Endothelial cell of umbilical vein (primary cell): ENCODE results near the gene BSDC1. TPM values are rescaled to one million over a fixed set of nuclear protein-coding genes. Genes with fewer than 3 reads are reported as not detected.

Source experiments
- BruUV-seq: library from RNA; stranded (reverse); fragments of 400-500 nt; replicated peaks from 2 replicates; lab custom pipeline; 2021; lab: Mats Ljungman, UMichigan
- CTCF ChIA-PET: fragments of 300-600, 350-600 bp; sonication (Branson Sonifier 250); formaldehyde crosslinking; loops from one replicate; lab custom pipeline; 2021; ENCODE audit warnings: antibody characterized with exemption, inconsistent platforms; lab: Charles Lee
- POLR2A ChIA-PET: fragments of 300-600, 350-600 bp; sonication (Branson Sonifier 250); formaldehyde crosslinking; loops from one replicate; lab custom pipeline; 2021; ENCODE audit warnings: antibody characterized with exemption, inconsistent platforms; lab: Charles Lee
- DNase-seq: peaks from one replicate; pipeline ENCODE4 v3.0.0-alpha.2; 2011; ENCODE audit warnings: low read depth, low spot score
- FAIRE-seq: peaks from 2 replicates; lab custom pipeline; 2011; peaks lifted over from hg19 to GRCh38; lab: Jason Lieb, UNC
- H2AFZ ChIP-seq: 2 replicates; pipeline ENCODE4 v1.6.0; 2012; ENCODE audit warnings: low read depth, low read length, control low read depth, inconsistent platforms
- H3K27ac ChIP-seq: 2 replicates; pipeline ENCODE4 v1.5.1; 2011; ENCODE audit warnings: low read depth, mild to moderate bottlenecking, control low read depth, low read length, moderate library complexity; ENCODE audit not compliant: insufficient read depth
- H3K27me3 ChIP-seq, 2 experiments: 2 replicates each; pipeline versions ENCODE4 v1.6.0 to v1.6.1; 2011; ENCODE audit warnings: low read length in 2 of 2, mixed read lengths in 1 of 2; ENCODE audit not compliant: control insufficient read depth in 2 of 2, insufficient read depth in 2 of 2
- H3K36me3 ChIP-seq, 2 experiments: 2 replicates in 1 of 2; 3 replicates in 1 of 2; pipeline ENCODE4 v1.5.1; 2011; ENCODE audit warnings: low read length in 2 of 2, mild to moderate bottlenecking in 1 of 2, moderate library complexity in 1 of 2; ENCODE audit not compliant: control insufficient read depth in 2 of 2, insufficient read depth in 2 of 2; ENCODE audit errors: extremely low read depth in 1 of 2
- H3K4me1 ChIP-seq: 3 replicates; pipeline ENCODE4 v1.5.1; 2011; ENCODE audit warnings: mild to moderate bottlenecking, low read length; ENCODE audit not compliant: control insufficient read depth, insufficient read depth; ENCODE audit errors: extremely low read depth
- H3K4me2 ChIP-seq: 2 replicates; pipeline ENCODE4 v1.6.1; 2011; ENCODE audit warnings: low read length, control low read depth, mixed read lengths; ENCODE audit not compliant: insufficient read depth
- H3K4me3 ChIP-seq, 3 experiments: fragments of 200-600 bp in 1 of 3; sonication (generic), shearing (Covaris generic) in 1 of 3; replicated peaks in 1 of 3; 2 replicates each; pipeline ENCODE4 v1.5.1; 2011 to 2016; ENCODE audit warnings: control low read depth in 3 of 3, low read length in 3 of 3, mild to moderate bottlenecking in 2 of 3, inconsistent platforms in 1 of 3, low read depth in 1 of 3, moderate library complexity in 1 of 3; ENCODE audit not compliant: insufficient read depth in 1 of 3
- H3K79me2 ChIP-seq: 2 replicates; pipeline ENCODE4 v1.6.0; 2012; ENCODE audit warnings: low read length, inconsistent platforms; ENCODE audit not compliant: control insufficient read depth, insufficient read depth
- H3K9ac ChIP-seq: replicated peaks from 2 replicates; pipeline ENCODE3; 2011; ENCODE audit warnings: low read length, control low read depth; ENCODE audit not compliant: insufficient read depth; ENCODE audit errors: extremely low read depth
- H3K9me1 ChIP-seq: replicated peaks from 3 replicates; pipeline ENCODE4 v1.6.0; 2011; ENCODE audit warnings: mild to moderate bottlenecking, low read length; ENCODE audit not compliant: control insufficient read depth, insufficient read depth; ENCODE audit errors: extremely low read depth
- H3K9me3 ChIP-seq: replicated peaks from 2 replicates; pipeline ENCODE4 v1.5.1; 2012; ENCODE audit warnings: low read length, inconsistent platforms; ENCODE audit not compliant: control insufficient read depth, insufficient read depth
- H4K20me1 ChIP-seq: replicated peaks from 2 replicates; pipeline ENCODE3; 2011; ENCODE audit warnings: mild to moderate bottlenecking, low read length; ENCODE audit not compliant: control insufficient read depth, insufficient read depth; ENCODE audit errors: extremely low read depth
- CTCF ChIP-seq, 2 donors: IDR thresholded peaks; 1 replicate in 1 of 2; 2 replicates in 1 of 2; pipeline ENCODE4 v1.5.1; 2011; ENCODE audit warnings: low read length in 2 of 2, mild to moderate bottlenecking in 2 of 2, moderate library complexity in 2 of 2, control low read depth in 1 of 2, inconsistent platforms in 1 of 2, low read depth in 1 of 2; ENCODE audit not compliant: insufficient read depth in 1 of 2; ENCODE audit errors: extremely low read depth in 1 of 2
- EZH2 ChIP-seq: IDR thresholded peaks from 2 replicates; pipeline ENCODE4 v1.6.1; 2012; ENCODE audit warnings: borderline replicate concordance, low read depth, mild to moderate bottlenecking, moderate library complexity, low read length, inconsistent platforms; ENCODE audit not compliant: severe bottlenecking
- FOS ChIP-seq: IDR thresholded peaks from 2 replicates; pipeline ENCODE4 v1.6.1; 2011; ENCODE audit warnings: mild to moderate bottlenecking, low read length, moderate library complexity, borderline replicate concordance; ENCODE audit not compliant: insufficient read depth
- GATA2 ChIP-seq: IDR thresholded peaks from 2 replicates; pipeline ENCODE4 v1.7.0; 2011; ENCODE audit warnings: low read depth, mild to moderate bottlenecking, moderate library complexity, mixed read lengths, low read length; ENCODE audit not compliant: insufficient read length, insufficient read depth
- JUN ChIP-seq: IDR thresholded peaks from 2 replicates; pipeline ENCODE4 v1.6.1; 2011; ENCODE audit warnings: borderline replicate concordance, low read depth; ENCODE audit not compliant: insufficient read length, insufficient read depth
- MYC ChIP-seq: IDR thresholded peaks from one replicate; pipeline ENCODE4 v1.6.1; 2011; ENCODE audit warnings: mild to moderate bottlenecking, low read depth, low read length
- POLR2A ChIP-seq: IDR thresholded peaks from 2 replicates; pipeline ENCODE4 v1.6.1; 2012; ENCODE audit warnings: low read depth, mild to moderate bottlenecking, control low read depth, low read length
- POLR2AphosphoS5 ChIP-seq: IDR thresholded peaks from 2 replicates; pipeline ENCODE4 v1.6.1; 2012; ENCODE audit warnings: low read depth, mild to moderate bottlenecking, control low read depth, low read length, moderate library complexity; ENCODE audit not compliant: insufficient read depth
- dilution Hi-C: fragments of 300-500 bp; cut with MboI; formaldehyde crosslinking; loops from one replicate; pipeline ENCODE4 v1.15.0; 2019; ENCODE audit warnings: low sequenced_read_pairs; ENCODE audit not compliant: extremely low pct_ligation_motif_present
- intact Hi-C: fragments of 100-400 bp; cut with micrococcal nuclease; formaldehyde crosslinking; loops from one replicate; pipeline ENCODE4 v1.10.0; 2022
- polyA plus RNA-seq, 4 experiments: library from polyadenylated mRNA; depleted of rRNA in 3 of 4; stranded (reverse) in 3 of 4; unstranded in 1 of 4; fragments of >200 nt; gene quantifications; 2 replicates each; pipeline versions ENCODE4 v1.2.1 to v1.2.3, GENCODE V29; 2011 to 2012; ENCODE audit warnings: missing spikeins in 1 of 4
- total RNA-seq: library from RNA; stranded (reverse); gene quantifications from 2 replicates; pipeline ENCODE4 v1.2.3, GENCODE V29; 2021
- TF ChIP-seq, protein P1 (sequence below): IDR thresholded peaks from 2 replicates; pipeline ENCODE4 v1.6.1; 2011; ENCODE audit not compliant: insufficient read depth, insufficient read length

The BSDC1 gene
- total and polyA plus RNA-seq, 2 donors (not counting 3 experiments of a cell fraction or from before 2014, with no cell fraction given): 44.3 to 64.6 TPM

GRCh38 chr1:32341971-32342370, 52.3 kb downstream of the BSDC1 start:
- Histone ChIP-seq H3K79me2 (no peaks in the 10 kb centered on the region), H3K9me3 (no peaks in the 10 kb centered on the region), H3K9me1 (no peaks in the 10 kb centered on the region), H3K27ac (no peak overlapping the region), H3K4me1 (peaks cover 3% of the 10 kb centered on the region), H4K20me1 (no peaks in the 10 kb centered on the region), H3K4me3 (no peak overlapping the region), H3K27me3 (no peaks in the 10 kb centered on the region), H3K36me3 (no peaks in the 10 kb centered on the region), H2AFZ (no peak overlapping the region), H3K9ac (no peak overlapping the region), H3K4me2 (no peak overlapping the region)
- ChIA-PET CTCF (interaction anchor here (1.4 kb wide), 1 partner anchor 20 kb away, joined by 3 read pairs; the partner anchor contains the start of genes FAM229A and TSSK3), POLR2A (interaction anchor here (0.8 to 1.0 kb wide), 2 partner anchors 9 to 101 kb away, joined by 3 read pairs; no protein-coding TSS in a partner anchor)
- dilution Hi-C loops: no loop called here
- intact Hi-C loops: no loop called here
- no TSS peak for BruUV-seq
- no peak for TF ChIP-seq JUN
- TF ChIP-seq, protein P1, sequence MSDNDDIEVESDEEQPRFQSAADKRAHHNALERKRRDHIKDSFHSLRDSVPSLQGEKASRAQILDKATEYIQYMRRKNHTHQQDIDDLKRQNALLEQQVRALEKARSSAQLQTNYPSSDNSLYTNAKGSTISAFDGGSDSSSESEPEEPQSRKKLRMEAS: no peak
- no peak for TF ChIP-seq POLR2AphosphoS5
- no peak for TF ChIP-seq FOS
- no peak for TF ChIP-seq POLR2A
- TF ChIP-seq MYC: no peak
- no peak for TF ChIP-seq GATA2
- no peak for TF ChIP-seq EZH2
- no peak for TF ChIP-seq CTCF (IDR thresholded peaks at IDR 0.05; ENCODE audit: extremely low read depth in 1 of 2, insufficient read depth in 1 of 2, low read depth in 1 of 2, low read length in 2 of 2)
- DNase-seq (no peak), FAIRE-seq (no peak)
